WTC11 (cell line): ENCODE results near the gene RNF25.

Experiments used
- ATF6 ChIP-seq: sonication (generic); formaldehyde crosslinking; IDR thresholded peaks from 2 replicates; pipeline ENCODE4 v1.8.1; 2023; ENCODE audit warnings: mild to moderate bottlenecking, missing genetic modification reagents
- CBFB ChIP-seq: sonication (generic); formaldehyde crosslinking; IDR thresholded peaks from 2 replicates; pipeline ENCODE4 v1.8.1; 2022; ENCODE audit warnings: mild to moderate bottlenecking, low read depth, missing genetic modification reagents
- CDX4 ChIP-seq: fragments of 250-450 bp; sonication (Bioruptor Pico); IDR thresholded peaks from 2 replicates; pipeline ENCODE4 v1.9.0; 2021; ENCODE audit warnings: moderate library complexity, mild to moderate bottlenecking, inconsistent platforms, borderline replicate concordance
- CTCF ChIP-seq: fragments of 200-600 bp; IDR thresholded peaks from 2 replicates; pipeline ENCODE4 v1.8.0; 2022; ENCODE audit warnings: antibody characterized with exemption
- E2F4 ChIP-seq: sonication (generic); formaldehyde crosslinking; IDR thresholded peaks from 2 replicates; pipeline ENCODE4 v1.8.1; 2022; ENCODE audit warnings: low read depth, mild to moderate bottlenecking, moderate library complexity, missing genetic modification reagents, borderline replicate concordance
- FOXK1 ChIP-seq: sonication (generic); formaldehyde crosslinking; IDR thresholded peaks from 2 replicates; pipeline ENCODE4 v1.8.0; 2022; ENCODE audit warnings: mild to moderate bottlenecking, moderate library complexity, missing genetic modification reagents
- MAX ChIP-seq: sonication (generic); formaldehyde crosslinking; IDR thresholded peaks from 2 replicates; pipeline ENCODE4 v1.8.0; 2022; ENCODE audit warnings: mild to moderate bottlenecking, missing genetic modification reagents
- NR3C1 ChIP-seq: sonication (generic); formaldehyde crosslinking; conservative IDR thresholded peaks from 2 replicates; pipeline ENCODE4 v1.8.1; 2023; ENCODE audit warnings: low read depth, mild to moderate bottlenecking, missing genetic modification reagents
- TEAD4 ChIP-seq: sonication (generic); formaldehyde crosslinking; IDR thresholded peaks from 2 replicates; pipeline ENCODE4 v1.8.0; 2022; ENCODE audit warnings: mild to moderate bottlenecking, missing genetic modification reagents

- TF ChIP-seq CTCF, result no peak
- TF ChIP-seq TEAD4 (CRISPR knock-in tag), result no peak
- TF ChIP-seq NR3C1 (CRISPR knock-in tag), result no peak
- TF ChIP-seq ATF6 (CRISPR knock-in tag), result no peak
- TF ChIP-seq CBFB (CRISPR knock-in tag), result no peak
- TF ChIP-seq MAX (CRISPR knock-in tag), result no peak
- TF ChIP-seq CDX4 (CRISPR knock-in tag), result no peak
- no peak for TF ChIP-seq FOXK1 (CRISPR knock-in tag)
- no peak for TF ChIP-seq E2F4 (CRISPR knock-in tag)
These were observed 45.5 kb upstream of the RNF25 start for GRCh38 chr2:218717262-218717661.
